ENCODE data around the gene CCSER1.

GRCh38 chr4:90084967-90085295 lies 42.3 kb upstream of the CCSER1 start:
- TF ChIP-seq CTCF (IDR thresholded peaks at IDR 0.05) (no peak), EP300 (IDR thresholded peaks at IDR 0.05) (no peak), POLR2AphosphoS5 (IDR thresholded peaks at IDR 0.05) (no peak), POLR2A (IDR thresholded peaks at IDR 0.05; ENCODE audit: low read depth) (no peak)

Measured in esophagus muscularis mucosa (tissue), 4 donors.